Colon (tissue), 2 donors: Measurements from ENCODE around the gene UNK.
"Not testable (repeated sequence)": the region's sequence is repeated elsewhere in the genome, so short reads cannot be mapped to it uniquely, and the experiment has no call there.

ENCODE experiments used
- FAIRE-seq: peaks from 2 replicates; lab custom pipeline; 2012; peaks lifted over from hg19 to GRCh38; lab: Jason Lieb, UNC
- donor health status: control.
- donor health status: control.

UNK gene

DNA sequence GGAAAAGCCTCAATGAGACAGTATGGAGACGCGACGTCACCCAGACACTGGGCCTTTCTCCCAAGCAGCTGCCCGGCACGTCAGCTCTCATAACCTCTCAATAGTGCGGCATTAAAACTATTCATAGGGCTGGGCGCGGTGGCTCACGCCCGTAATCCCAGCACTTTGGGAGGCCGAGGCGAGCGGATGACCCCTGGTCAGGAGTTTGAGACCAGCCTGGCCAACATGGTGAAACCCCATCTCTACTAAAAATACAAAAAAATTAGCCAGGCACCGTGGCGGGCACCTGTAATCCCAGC, 67.0 kb downstream of the UNK start:
- not testable (repeated sequence) for FAIRE-seq

GRCh38 chr17:75853433-75853832, 68.8 kb downstream of the UNK start:
- FAIRE-seq = no peak

DNA sequence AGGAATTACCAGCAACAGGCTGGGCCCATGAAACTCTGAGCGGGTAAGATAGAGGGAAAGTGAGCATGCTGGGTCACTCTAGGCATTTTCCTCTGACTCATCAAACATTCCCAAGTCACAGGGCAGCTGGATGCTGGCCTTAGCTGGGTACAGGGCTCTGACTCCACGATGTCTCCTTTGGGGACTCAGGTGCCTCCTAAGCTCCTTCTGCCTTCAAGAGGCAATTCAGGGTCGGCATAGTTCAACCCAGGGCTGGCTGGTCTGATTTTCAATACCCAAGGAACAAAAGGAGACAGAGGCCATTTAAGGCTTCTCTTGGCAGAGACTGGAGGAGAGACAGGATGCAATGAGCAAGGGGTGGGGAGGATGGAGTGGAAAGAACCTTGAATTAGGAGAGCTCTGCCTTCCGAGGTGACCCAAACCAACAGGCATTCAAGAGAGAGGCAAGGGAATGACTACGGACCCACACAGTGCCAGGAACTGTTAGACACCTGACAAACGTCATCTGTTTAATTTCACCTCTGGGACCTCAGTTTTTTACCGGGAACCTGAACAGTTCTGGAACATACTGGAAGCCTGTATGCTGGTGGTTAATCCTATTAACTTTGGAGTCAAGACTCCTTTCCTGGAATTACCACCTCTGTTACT, 69.6 kb downstream of the UNK start:
- no peak for FAIRE-seq

DNA sequence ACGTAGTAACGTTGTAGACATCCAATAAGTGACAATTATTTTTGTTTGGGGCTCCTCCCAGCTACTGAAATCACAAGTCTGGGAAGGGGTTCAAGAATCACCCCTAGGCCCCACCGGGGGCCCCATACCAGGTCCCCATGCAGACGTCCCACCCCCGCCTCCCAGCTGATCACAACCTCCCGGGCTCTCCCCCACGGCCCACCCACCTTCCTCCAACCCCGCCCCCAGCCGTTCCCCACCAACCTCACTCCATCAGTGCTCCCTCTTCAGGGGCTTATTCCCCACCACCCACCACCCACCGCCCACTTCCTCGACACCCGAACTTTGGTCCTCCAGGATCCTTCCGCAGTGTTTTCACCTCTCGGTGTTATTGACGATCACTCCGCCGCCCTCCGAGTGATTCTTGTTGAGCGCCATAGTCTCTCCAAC, 70.3 kb downstream of the UNK start:
- no peak for FAIRE-seq

DNA sequence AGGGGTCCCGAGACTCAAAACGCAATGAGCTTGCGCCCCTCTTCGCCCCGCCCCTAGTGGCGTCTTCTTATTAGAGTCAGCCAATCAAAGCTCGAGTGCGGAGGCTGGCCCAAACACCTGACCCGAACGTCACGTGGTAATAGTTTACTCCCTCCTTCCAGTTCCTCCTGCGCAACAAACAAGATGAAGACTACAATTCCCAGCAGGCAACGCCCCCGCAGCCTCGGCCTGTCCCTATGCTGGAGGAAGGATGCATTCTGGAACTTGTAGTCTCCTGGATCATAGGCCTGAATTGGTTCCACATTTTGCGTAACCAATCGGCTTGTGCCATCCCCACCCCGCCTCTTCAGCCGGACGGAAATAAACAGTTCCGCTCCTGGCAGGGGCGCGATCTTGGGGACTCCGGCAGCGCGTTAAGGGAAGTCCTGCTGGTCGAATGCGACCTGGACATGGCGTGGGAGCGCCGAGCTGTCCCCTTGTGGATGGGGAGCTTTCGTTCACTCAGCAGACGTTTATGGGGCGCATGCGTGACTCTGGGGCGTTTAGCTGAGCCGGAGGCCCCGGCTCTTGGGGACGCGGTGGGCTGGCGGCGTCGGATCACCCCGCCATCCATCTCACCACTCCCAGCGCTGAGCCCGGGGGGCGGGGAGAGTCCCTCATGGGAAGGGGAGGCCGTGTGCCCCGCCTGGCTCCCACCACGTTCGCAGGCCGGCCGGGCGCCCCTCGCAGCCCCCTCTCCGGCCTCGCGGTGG, 70.9 kb downstream of the UNK start, which contains the start of gene WBP2:
Gene WBP2, minus strand, starts transcription at position 26 of the 752 bp plus-strand sequence. CDS start 38 bp downstream, outside the sequence.
- peak; percentile 64 for FAIRE-seq

- FAIRE-seq = no peak
These were observed 71.6 kb downstream of the UNK start for GRCh38 chr17:75856062-75856756.

DNA sequence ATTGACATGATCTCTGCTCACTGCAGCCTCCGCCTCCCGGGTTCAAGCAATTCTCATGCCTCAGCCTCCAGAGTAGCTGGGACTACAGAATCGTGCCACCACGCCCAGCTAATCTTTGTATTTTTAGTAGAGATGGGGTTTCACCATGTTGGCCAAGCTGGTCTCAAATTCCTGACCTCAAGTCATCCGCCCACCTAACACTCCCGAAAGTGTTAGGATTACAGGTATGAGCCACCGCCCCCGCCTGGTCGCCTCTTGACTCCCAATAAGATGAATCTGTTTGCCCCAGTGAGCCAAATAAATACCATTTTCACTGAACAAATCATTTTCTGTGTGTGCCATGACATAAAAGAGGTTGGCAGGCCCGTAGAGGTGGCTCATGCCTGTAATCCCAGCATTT, 74.8 kb downstream of the UNK start:
- FAIRE-seq = not testable (repeated sequence)

- no peak for FAIRE-seq
These were observed 77.3 kb downstream of the UNK start for GRCh38 chr17:75861927-75862317.

DNA sequence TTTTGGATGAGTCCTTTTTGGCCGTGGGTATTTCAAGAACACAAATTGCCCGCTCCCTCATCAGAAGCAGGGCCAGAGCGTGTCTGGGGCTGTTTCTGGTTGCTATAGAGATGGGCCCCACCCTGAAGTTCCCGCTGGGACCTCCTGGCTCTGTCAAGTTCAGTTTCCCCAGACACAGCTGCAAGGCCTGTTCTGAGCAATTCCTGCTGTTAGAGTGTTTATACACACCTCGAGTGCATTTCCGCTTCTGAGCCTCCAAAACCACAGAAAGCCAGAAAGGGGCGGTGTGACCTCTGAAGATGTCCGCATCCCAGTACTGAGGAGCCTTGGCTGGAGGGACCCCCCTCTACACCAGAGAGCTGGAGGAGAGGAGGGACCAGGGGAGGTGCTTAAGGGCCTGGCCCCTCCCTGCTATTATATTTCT, 79.9 kb downstream of the UNK start:
- no peak for FAIRE-seq

- not testable (repeated sequence) for FAIRE-seq
These were observed 80.3 kb downstream of the UNK start for GRCh38 chr17:75864887-75865286.

- not testable (repeated sequence) for FAIRE-seq
These were observed 81.0 kb downstream of the UNK start for GRCh38 chr17:75865404-75866188.

DNA sequence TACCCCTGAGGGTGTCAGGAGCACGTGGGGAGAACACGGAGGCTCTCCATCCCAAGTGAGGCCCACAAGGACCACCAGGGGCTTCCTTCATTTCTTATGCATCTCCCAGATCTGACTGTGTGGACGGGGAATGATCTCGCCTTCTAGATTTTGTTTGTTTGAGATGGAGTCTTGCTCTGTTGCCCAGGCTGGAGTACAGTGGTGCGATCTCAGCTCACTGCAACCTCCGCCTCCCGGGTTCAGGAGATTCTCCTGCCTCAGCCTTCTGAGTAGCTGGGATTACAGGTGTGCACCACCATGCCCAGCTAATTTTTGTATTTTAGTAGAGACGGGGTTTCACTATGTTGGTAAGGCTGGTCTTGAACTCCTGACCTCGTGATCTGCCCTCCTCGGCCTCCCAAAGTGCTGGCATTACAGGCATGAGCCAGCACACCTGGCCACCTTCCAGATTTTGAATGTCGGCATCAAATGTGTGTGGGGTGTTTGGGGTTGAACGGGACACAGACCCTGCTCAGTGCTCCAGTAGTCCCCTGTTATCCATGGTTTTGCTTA, 84.2 kb downstream of the UNK start:
- FAIRE-seq = not testable (repeated sequence)

DNA sequence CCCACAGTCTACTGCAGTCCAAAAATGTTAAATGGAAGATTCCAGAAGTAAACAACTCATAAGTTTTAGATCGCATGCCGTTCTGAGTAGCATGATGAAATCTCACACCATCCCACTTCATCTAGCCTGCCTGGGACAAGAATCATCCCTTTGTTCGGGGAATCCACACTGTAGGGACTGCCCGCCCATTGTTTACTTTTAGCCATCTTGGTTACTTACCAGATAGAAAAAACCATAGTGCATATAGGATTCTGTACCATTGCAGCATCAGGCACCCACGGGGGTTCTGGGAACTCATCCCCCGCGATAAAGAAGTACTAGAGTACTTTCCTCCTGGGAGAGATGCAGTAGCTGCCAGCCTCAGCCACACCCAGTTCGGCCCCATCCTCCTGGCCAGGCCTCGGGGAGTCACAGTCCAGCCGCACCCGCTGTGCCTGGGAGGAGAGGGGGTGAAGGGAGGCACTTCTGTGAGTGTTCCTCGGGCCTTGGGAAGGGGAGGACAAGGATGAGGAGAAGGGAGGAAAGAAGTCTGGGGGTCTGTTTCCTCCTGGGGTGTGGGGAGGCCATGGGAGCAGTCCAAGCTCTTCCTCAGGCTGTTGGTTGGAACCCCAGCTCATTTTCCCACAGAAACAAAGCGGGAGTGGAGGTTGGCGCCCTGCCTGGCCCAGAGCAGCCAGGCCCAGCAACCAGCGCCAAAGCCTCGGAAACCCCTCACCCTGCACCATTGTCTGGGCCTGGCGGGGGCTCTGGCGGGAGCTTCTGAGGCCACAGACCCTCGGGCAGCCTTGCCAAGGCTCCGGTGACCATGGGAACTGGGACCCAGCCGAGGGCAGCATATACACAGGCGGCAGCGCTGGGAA, 84.9 kb downstream of the UNK start:
- no peak for FAIRE-seq

- not testable (repeated sequence) for FAIRE-seq
These were observed 85.6 kb downstream of the UNK start for GRCh38 chr17:75870228-75870627.

GRCh38 chr17:75872434-75873351, 88.1 kb downstream of the UNK start:
- FAIRE-seq = no peak

DNA sequence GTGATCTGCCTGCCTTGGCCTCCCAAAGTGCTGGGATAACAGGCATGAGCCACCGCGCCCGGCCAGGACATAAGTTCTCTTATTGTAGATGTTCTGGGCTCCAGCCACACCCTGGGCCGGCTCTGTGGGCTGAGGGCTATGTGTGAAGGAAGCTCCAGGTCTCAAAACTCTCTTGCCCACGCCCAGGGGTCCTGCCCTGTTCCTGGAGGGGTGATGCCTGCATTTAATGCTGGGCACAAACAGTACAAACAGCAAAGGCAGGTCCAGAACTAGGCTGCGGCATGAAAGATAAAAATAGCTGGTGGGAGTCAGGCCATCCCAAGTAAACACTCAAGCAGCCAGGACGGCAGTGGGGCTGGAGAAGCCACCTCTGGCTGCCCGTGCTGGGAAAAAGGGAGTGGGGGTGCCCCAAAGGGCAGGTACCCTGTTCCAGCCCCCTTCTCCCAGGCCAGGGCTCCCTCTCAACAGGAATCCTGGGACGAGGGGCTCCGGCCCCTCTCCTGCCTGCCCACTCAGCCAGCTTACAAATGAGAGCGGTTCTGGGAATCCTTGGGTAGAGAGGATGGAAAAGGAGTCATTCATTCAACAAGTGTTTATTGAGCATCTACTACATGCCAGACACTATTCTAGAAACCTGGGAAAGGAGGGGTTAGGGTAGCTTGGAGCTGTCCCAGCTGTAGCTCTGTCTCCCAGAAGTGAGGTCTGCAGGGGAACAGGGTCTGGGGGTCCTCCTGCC, 89.1 kb downstream of the UNK start:
- FAIRE-seq = no peak

DNA sequence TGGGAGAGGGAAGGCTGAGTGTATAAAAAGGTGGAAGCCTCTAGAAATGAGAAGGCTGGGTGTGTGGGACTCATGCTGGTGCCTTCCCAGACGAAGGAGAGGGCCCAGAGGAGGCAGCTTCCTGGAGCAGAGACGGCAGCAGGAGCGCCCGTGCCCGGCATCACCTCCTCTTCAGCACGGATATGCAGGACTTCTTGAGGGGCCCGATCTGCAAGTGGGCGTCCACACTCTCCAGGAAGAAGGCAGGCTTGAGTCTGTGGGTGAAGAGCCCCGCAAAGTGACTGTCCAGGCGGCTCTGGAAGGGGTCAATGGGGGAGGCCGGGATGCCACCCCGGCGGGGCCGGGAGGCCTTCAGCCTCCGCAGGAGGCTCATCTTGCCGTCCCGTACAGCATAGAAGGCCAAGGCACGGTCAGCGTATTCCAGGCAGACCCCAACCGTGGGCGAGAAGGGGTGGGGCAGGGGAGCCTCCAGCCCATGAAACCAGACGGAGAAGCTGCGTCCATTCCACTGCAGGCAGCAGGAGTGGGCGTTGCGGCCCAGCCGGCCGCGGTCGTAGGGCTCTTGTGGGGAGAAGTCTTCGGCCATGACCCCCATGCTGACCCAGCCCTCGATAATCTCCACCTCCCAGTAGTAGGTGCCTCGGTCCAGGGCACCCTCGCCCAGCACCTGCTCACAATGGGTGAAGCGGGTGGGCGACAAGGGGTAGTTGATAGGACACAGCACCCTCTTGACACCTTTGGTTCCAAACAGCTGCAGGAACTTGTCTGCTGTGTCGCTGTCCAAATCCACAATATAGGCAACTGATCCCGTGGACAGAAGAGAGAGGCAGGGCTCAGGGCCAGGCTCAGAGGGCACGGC, 89.9 kb downstream of the UNK start:
- no peak for FAIRE-seq
